ENCODE measurements around the gene ANKRD53.

GRCh38 chr2:70939001-70939838 is 39.2 kb upstream of the ANKRD53 start:
- TF ChIP-seq, protein P1, sequence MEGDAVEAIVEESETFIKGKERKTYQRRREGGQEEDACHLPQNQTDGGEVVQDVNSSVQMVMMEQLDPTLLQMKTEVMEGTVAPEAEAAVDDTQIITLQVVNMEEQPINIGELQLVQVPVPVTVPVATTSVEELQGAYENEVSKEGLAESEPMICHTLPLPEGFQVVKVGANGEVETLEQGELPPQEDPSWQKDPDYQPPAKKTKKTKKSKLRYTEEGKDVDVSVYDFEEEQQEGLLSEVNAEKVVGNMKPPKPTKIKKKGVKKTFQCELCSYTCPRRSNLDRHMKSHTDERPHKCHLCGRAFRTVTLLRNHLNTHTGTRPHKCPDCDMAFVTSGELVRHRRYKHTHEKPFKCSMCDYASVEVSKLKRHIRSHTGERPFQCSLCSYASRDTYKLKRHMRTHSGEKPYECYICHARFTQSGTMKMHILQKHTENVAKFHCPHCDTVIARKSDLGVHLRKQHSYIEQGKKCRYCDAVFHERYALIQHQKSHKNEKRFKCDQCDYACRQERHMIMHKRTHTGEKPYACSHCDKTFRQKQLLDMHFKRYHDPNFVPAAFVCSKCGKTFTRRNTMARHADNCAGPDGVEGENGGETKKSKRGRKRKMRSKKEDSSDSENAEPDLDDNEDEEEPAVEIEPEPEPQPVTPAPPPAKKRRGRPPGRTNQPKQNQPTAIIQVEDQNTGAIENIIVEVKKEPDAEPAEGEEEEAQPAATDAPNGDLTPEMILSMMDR (IDR thresholded peaks at IDR 0.05; ENCODE audit: poor library complexity) = no peak
- TF ChIP-seq EZH2phosphoT487 (IDR thresholded peaks at IDR 0.05; ENCODE audit: low read depth, severe bottlenecking, unreplicated experiment) = no peak
